Omental fat pad (tissue), 4 donors: ENCODE measurements around the gene SLC2A9. TPM values are rescaled to one million over a fixed set of nuclear protein-coding genes. Genes with fewer than 3 reads are reported as not detected.
"Not testable (repeated sequence)": the region's sequence is repeated elsewhere in the genome, so short reads cannot be mapped to it uniquely, and the experiment has no call there.

Experiments
- ATAC-seq: fragments of 150-250 bp; one replicate; pipeline ENCODE4 v1.9.1; 2016; ENCODE audit warnings: mild to moderate bottlenecking, moderate library complexity; ENCODE audit not compliant: low FRiP score
- DNase-seq: peaks from one replicate; pipeline ENCODE4 v3.0.0-alpha.2; 2019; ENCODE audit warnings: low spot score
- total RNA-seq, 4 donors: library from RNA; depleted of rRNA; stranded (reverse); fragments of >200 nt; gene quantifications; one replicate each; pipeline ENCODE4 v1.1.0, GENCODE V29; 2016
- TF ChIP-seq, protein P1 (sequence below), 3 donors: fragments of 450-650 bp; IDR thresholded peaks; one replicate each; pipeline ENCODE4 v1.5.1; 2016 to 2017; ENCODE audit warnings: antibody characterized with exemption in 3 of 3, mild to moderate bottlenecking in 3 of 3, moderate library complexity in 2 of 3

Gene SLC2A9
- total RNA-seq, 4 donors from 2014 or later, result 4.7 to 8.5 (median 7.3) TPM

GRCh38 chr4:9904976-9905587, 116.2 kb downstream of the SLC2A9 start:
- ATAC-seq, result no peak
- TF ChIP-seq, protein P1, sequence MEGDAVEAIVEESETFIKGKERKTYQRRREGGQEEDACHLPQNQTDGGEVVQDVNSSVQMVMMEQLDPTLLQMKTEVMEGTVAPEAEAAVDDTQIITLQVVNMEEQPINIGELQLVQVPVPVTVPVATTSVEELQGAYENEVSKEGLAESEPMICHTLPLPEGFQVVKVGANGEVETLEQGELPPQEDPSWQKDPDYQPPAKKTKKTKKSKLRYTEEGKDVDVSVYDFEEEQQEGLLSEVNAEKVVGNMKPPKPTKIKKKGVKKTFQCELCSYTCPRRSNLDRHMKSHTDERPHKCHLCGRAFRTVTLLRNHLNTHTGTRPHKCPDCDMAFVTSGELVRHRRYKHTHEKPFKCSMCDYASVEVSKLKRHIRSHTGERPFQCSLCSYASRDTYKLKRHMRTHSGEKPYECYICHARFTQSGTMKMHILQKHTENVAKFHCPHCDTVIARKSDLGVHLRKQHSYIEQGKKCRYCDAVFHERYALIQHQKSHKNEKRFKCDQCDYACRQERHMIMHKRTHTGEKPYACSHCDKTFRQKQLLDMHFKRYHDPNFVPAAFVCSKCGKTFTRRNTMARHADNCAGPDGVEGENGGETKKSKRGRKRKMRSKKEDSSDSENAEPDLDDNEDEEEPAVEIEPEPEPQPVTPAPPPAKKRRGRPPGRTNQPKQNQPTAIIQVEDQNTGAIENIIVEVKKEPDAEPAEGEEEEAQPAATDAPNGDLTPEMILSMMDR (IDR thresholded peaks at IDR 0.05), result no peak
- no peak for DNase-seq

- TF ChIP-seq, protein P1 (IDR thresholded peaks at IDR 0.05), result no peak
- ATAC-seq (no peak), DNase-seq (no peak)
Measured at GRCh38 chr4:9903317-9903716, 118.0 kb downstream of the SLC2A9 start.

GRCh38 chr4:9901257-9901656, 120.0 kb downstream of the SLC2A9 start:
- ATAC-seq (no peak), DNase-seq (no peak)
- TF ChIP-seq, protein P1 (IDR thresholded peaks at IDR 0.05), result no peak

GRCh38 chr4:9900633-9901032, 120.7 kb downstream of the SLC2A9 start:
- not testable (repeated sequence) for ATAC-seq

GRCh38 chr4:9899306-9900055, 121.8 kb downstream of the SLC2A9 start:
- ATAC-seq (no peak), DNase-seq (no peak)
- TF ChIP-seq, protein P1 (IDR thresholded peaks at IDR 0.05), result no peak

More at GRCh38 chr4:9900633-9901032, 120.7 kb downstream of the SLC2A9 start:
- not testable (repeated sequence) for DNase-seq

DNA sequence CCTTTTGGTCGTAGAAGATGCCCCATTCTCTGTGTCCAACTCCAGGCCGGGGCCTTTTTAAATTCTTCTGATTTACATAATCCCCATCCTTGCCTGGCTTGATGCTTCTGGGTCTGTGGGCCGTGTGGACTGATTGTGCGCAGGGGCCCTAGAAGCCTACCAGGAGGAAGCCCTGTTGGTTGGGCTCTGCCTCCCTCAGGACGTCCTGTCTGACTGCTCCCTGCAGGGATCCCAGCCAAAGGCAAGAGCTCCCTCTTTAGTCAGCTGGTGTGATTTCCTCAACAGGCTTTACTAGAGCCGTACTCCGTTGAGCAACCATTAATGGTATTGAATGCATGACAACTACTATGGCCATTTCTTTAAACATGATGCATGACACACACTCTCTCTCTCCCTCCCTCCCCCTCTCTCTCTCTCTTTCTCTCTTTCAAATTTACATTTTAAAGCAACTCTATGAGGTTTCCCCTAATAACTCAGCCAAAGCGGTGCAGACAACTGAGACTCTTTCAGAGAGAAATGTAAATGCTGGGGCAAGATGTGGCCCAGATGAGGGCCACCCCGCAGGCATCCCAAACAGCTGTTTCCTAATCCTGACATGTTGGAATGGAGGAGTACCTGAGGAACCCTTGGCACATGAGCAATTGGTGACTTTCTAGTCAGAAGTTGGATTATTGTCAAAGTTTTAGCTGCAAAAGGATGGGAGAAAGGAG, 122.5 kb downstream of the SLC2A9 start:
- ATAC-seq, result no peak
- TF ChIP-seq, protein P1 (IDR thresholded peaks at IDR 0.05), result no peak
- no peak for DNase-seq

DNA sequence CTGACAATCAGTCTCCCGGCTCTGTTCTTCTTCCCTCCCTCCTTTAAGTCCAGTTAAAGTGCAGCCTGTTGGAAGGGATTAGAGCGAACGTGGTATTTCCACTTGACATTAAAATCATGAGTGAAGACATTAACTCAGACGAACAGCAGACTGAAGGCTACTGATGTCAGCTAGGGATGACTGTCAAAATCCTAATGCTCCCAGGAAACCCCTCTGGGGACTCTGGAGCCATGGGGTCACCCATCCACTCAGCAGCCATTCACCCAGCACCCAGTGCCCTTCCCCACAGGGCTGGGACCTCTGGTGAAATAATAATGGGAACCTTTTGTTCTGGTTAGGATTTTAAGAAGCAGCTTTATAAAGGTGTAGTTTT, 126.0 kb downstream of the SLC2A9 start:
- TF ChIP-seq, protein P1 (IDR thresholded peaks at IDR 0.05), result no peak
- DNase-seq, result no peak
- ATAC-seq, result no peak
